Activated naive CD4-positive, alpha-beta T cell treated with anti-CD3 and anti-CD28 coated beads, Interleukin-2, amount 50 U/mL, for 24 hours (primary cell): ENCODE measurements around the gene CLDN22.

Source experiments
- H3K27ac Mint-ChIP-seq: one replicate; pipeline ENCODE4 v1.8.0; 2021; ENCODE audit warnings: mild to moderate bottlenecking, mixed read lengths
- H3K27me3 Mint-ChIP-seq: one replicate; pipeline ENCODE4 v1.8.0; 2021; ENCODE audit warnings: mixed read lengths
- H3K36me3 Mint-ChIP-seq: one replicate; pipeline ENCODE4 v1.8.0; 2021; ENCODE audit warnings: mixed read lengths
- H3K4me1 Mint-ChIP-seq: one replicate; pipeline ENCODE4 v1.8.0; 2021; ENCODE audit warnings: mixed read lengths
- H3K4me3 Mint-ChIP-seq: one replicate; pipeline ENCODE4 v1.8.0; 2021; ENCODE audit warnings: mild to moderate bottlenecking, mixed read lengths
- H3K9me3 Mint-ChIP-seq: one replicate; pipeline ENCODE4 v1.8.0; 2021; ENCODE audit warnings: mixed read lengths

The CLDN22 gene

GRCh38 chr4:183314336-183314735 is 5.7 kb downstream of the CLDN22 start:
- H3K27ac Mint-ChIP-seq: no peak overlapping the region
- H3K4me1 Mint-ChIP-seq: no peaks in the 10 kb centered on the region
- peaks cover 8% of the 10 kb centered on the region for H3K36me3 Mint-ChIP-seq
- no peak overlapping the region for H3K4me3 Mint-ChIP-seq
- no peaks in the 10 kb centered on the region for H3K27me3 Mint-ChIP-seq
- H3K9me3 Mint-ChIP-seq: no peaks in the 10 kb centered on the region

- Mint-ChIP-seq H3K27ac (no peak overlapping the region), H3K27me3 (no peaks in the 10 kb centered on the region), H3K4me3 (no peak overlapping the region), H3K36me3 (peaks cover 6% of the 10 kb centered on the region), H3K9me3 (no peaks in the 10 kb centered on the region), H3K4me1 (no peaks in the 10 kb centered on the region)
Observed at GRCh38 chr4:183312841-183313240, 7.2 kb downstream of the CLDN22 start.

DNA sequence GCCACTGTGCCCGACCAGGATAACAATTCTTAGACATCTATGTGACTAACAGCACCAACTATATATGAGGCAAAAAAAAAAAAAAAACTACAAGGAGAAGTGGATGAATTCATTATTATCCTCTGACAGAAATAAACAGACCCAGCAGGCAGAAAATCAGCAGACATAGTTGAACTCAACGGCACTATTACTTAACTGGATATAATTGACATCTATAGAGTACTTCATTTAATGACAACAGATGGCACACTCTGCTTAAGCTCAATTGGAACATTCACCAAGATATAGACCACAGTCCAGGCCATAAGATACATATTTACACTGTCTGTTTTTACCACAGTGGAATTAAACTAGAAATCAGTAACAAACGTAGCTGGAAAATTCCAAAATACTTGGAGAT is 13.3 kb downstream of the CLDN22 start:
- Mint-ChIP-seq H3K9me3 (no peaks in the 10 kb centered on the region), H3K36me3 (no peaks in the 10 kb centered on the region), H3K4me1 (no peaks in the 10 kb centered on the region), H3K27ac (no peak overlapping the region), H3K27me3 (no peaks in the 10 kb centered on the region), H3K4me3 (no peak overlapping the region)

- Mint-ChIP-seq H3K9me3 (no peaks in the 10 kb centered on the region), H3K4me1 (no peaks in the 10 kb centered on the region), H3K27ac (no peak overlapping the region), H3K4me3 (no peak overlapping the region), H3K27me3 (no peaks in the 10 kb centered on the region), H3K36me3 (peaks cover 1% of the 10 kb centered on the region)
Observed at GRCh38 chr4:183304538-183304937, 15.5 kb downstream of the CLDN22 start.

- H3K9me3 Mint-ChIP-seq: no peaks in the 10 kb centered on the region
- no peak overlapping the region for H3K4me3 Mint-ChIP-seq
Observed at GRCh38 chr4:183304067-183304466, 16.0 kb downstream of the CLDN22 start.

GRCh38 chr4:183303301-183303700 is 16.8 kb downstream of the CLDN22 start:
- Mint-ChIP-seq H3K27ac (no peak overlapping the region), H3K36me3 (peaks cover 2% of the 10 kb centered on the region), H3K27me3 (no peaks in the 10 kb centered on the region), H3K4me3 (no peak overlapping the region), H3K4me1 (no peaks in the 10 kb centered on the region), H3K9me3 (no peaks in the 10 kb centered on the region)

More at GRCh38 chr4:183304067-183304466, 16.0 kb downstream of the CLDN22 start:
- Mint-ChIP-seq H3K27ac (no peak overlapping the region), H3K4me1 (no peaks in the 10 kb centered on the region), H3K36me3 (peaks cover 2% of the 10 kb centered on the region), H3K27me3 (no peaks in the 10 kb centered on the region)

DNA sequence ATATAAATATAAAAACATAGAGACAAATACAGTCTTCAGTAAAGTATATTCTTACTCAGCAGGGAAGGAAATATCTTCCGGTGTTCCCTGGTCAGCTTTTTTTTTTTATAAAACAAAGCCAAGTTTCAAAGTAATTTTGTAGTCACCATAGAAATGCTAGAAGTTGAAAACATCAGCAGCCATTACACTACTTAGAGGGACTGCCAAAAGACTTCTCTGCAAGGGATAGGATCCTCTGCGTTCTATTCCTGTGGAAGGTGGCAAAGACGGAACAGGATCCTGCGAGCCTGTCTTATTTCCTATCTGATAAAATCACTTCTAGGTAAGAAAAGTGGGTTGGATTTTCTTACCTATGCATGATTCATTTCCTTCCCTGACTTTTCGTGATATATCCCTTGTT is 19.4 kb downstream of the CLDN22 start:
- H3K9me3 Mint-ChIP-seq: no peaks in the 10 kb centered on the region
- H3K4me3 Mint-ChIP-seq: no peak overlapping the region
- no peak overlapping the region for H3K27ac Mint-ChIP-seq
- peaks cover 2% of the 10 kb centered on the region for H3K36me3 Mint-ChIP-seq
- H3K27me3 Mint-ChIP-seq: no peaks in the 10 kb centered on the region
- no peaks in the 10 kb centered on the region for H3K4me1 Mint-ChIP-seq

DNA sequence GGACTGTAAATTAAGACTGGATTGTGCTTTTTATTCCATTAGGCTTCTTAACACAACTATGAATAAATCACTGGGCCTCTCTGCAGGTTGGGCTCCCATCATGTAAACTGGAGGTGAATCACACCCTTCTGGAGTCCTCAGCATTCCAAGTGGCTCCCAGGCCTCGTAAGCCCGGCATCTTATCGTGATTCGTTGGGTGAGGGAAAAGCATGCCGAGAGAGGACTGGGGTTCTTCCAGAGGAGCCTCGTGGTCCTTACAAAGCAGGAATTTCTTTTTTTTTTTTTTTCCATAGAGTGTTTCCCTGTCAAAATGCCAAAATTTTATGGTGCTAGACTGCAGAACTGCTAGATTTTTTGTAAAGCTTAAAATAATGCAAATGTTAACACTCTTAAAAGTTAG is 20.0 kb downstream of the CLDN22 start:
- Mint-ChIP-seq H3K27ac (no peak overlapping the region), H3K27me3 (no peaks in the 10 kb centered on the region), H3K4me1 (no peaks in the 10 kb centered on the region), H3K9me3 (no peaks in the 10 kb centered on the region), H3K4me3 (no peak overlapping the region), H3K36me3 (peaks cover 2% of the 10 kb centered on the region)

DNA sequence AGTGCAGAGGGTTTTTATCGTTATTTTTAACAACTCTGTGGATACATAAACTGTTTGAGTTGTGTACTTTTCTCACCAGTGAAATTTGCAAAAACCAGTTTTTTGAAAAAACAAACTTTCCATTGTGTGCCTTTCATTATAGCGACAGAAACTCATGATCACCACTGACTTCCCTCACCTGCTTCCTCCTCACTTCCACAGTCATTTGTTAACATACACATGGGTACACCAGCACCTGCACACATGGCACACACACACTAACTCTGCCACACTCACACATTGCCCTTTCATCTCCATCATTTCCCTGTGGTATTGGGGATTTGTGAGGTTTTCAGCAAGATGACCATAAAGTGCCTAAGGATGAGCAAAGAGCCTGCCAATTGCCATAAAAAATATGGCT is 20.6 kb downstream of the CLDN22 start:
- Mint-ChIP-seq H3K36me3 (peaks cover 3% of the 10 kb centered on the region), H3K4me3 (no peak overlapping the region), H3K4me1 (no peaks in the 10 kb centered on the region), H3K27ac (no peak overlapping the region), H3K9me3 (no peaks in the 10 kb centered on the region), H3K27me3 (no peaks in the 10 kb centered on the region)

DNA sequence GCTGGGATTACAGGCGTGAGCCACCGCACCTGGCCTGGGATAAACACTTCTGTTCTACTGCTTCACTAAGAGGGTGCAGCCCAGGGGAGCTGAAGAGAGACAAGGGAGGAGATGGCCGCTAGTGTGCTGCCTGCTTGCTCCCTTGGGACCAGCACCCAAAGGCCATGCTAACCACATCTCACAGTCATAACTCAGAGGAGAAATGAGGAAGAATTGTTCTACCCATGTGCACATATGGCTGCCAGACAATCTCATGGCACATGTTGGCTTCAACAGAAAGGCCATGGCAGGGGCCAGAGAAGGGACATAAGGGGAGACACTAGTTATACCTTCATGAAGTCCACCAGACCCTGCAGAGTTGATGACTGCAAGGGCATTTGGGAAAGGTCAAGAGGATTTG is 22.4 kb downstream of the CLDN22 start:
- Mint-ChIP-seq H3K9me3 (no peaks in the 10 kb centered on the region), H3K27me3 (no peaks in the 10 kb centered on the region), H3K4me1 (no peaks in the 10 kb centered on the region), H3K4me3 (no peak overlapping the region), H3K27ac (no peak overlapping the region), H3K36me3 (peaks cover 7% of the 10 kb centered on the region)

DNA sequence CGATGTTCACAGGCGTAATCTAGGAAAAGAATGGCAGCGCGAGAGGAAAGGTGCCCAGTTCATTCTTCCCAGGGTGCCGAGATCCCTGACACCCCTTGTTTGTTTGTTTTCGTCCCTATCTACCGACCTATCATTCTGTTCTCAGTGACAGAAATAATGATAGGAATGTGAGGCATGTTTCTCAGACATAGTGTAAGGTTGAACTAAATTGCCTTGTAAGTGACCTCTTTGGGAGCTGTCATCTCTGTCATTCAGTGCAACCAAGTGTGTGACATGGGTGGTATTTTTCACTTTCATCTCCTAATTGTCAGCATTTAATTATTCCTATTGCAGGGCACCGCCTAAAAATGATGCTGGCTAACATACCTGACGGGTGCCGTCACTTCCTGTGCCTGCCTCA is 24.4 kb downstream of the CLDN22 start:
- Mint-ChIP-seq H3K27ac (no peak overlapping the region), H3K27me3 (no peaks in the 10 kb centered on the region)

DNA sequence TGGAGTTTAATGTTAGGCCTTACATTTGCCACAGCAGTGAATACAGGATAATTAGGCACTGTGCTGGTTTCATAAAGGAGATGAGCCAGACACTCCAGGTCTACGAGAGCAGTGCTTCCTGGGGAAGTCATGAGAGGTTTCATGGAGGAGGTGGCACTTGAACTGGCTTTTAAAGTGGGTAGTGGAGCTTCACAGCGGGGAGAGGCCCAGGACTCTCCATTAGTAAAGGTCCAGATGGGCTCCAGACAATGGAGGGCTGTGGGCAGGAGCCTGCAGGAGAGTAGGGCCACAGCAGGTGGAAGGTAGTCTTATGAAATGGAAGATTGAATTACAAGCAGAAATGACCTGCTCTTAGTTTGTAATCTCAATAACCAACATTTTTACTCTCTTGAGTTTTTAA is 29.0 kb downstream of the CLDN22 start:
- no peaks in the 10 kb centered on the region for H3K4me1 Mint-ChIP-seq
- H3K27ac Mint-ChIP-seq: no peak overlapping the region
- H3K4me3 Mint-ChIP-seq: no peak overlapping the region
- H3K27me3 Mint-ChIP-seq: no peaks in the 10 kb centered on the region
- no peaks in the 10 kb centered on the region for H3K9me3 Mint-ChIP-seq
- H3K36me3 Mint-ChIP-seq: peaks cover 10% of the 10 kb centered on the region

More for the DNA sequence above, 24.4 kb downstream of the CLDN22 start:
- H3K36me3 Mint-ChIP-seq: peaks cover 8% of the 10 kb centered on the region
- no peaks in the 10 kb centered on the region for H3K9me3 Mint-ChIP-seq
- H3K4me1 Mint-ChIP-seq: no peaks in the 10 kb centered on the region
- no peak overlapping the region for H3K4me3 Mint-ChIP-seq

GRCh38 chr4:183289688-183290087 is 30.4 kb downstream of the CLDN22 start:
- Mint-ChIP-seq H3K27ac (no peak overlapping the region), H3K9me3 (no peaks in the 10 kb centered on the region)

DNA sequence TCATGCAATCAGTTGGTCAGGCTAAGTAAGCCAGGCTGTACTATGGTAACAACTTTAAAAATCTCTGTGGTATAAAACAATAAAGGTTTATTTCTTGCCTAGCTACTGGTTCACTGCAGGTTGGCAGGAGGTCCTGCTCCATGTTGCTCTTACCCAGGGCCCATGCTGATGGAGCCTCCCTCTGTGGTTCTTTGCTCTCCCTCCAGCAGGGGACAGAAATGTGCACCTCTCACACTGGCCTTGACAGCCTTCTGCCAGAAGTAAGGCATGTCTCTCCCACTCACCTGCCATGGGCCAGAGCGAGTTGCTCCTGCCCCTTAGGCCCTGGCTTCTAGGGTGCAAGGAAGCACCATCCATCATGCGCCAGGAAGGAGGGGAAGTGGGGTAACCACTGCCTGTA is 31.1 kb downstream of the CLDN22 start:
- no peaks in the 10 kb centered on the region for H3K9me3 Mint-ChIP-seq
- H3K27me3 Mint-ChIP-seq: no peaks in the 10 kb centered on the region
- H3K27ac Mint-ChIP-seq: no peak overlapping the region
- H3K36me3 Mint-ChIP-seq: peaks cover 8% of the 10 kb centered on the region
- no peaks in the 10 kb centered on the region for H3K4me1 Mint-ChIP-seq
- H3K4me3 Mint-ChIP-seq: no peak overlapping the region

More at GRCh38 chr4:183289688-183290087, 30.4 kb downstream of the CLDN22 start:
- Mint-ChIP-seq H3K36me3 (peaks cover 12% of the 10 kb centered on the region), H3K4me1 (no peaks in the 10 kb centered on the region), H3K4me3 (no peak overlapping the region), H3K27me3 (no peaks in the 10 kb centered on the region)

DNA sequence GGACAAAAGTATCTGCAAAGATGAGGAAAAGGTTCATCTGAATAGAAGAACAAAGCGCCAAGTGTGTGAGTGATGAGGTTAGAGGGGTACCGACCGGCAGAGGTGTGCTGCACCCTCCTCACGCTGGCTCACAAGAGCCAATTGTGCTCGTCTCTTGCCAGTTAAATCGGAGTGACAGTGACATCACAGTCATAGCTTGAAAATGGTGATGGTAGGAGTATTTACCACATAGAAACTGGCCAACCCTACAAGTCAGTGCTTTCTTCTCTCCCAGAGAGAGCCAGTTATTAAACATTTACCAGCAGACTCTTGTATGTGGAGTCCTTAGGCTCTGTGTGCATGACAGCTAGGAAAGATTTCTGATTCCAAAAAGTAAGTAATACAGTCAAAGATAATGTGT is 32.4 kb downstream of the CLDN22 start:
- Mint-ChIP-seq H3K36me3 (peaks cover 10% of the 10 kb centered on the region), H3K27me3 (no peaks in the 10 kb centered on the region), H3K4me1 (no peaks in the 10 kb centered on the region), H3K9me3 (no peaks in the 10 kb centered on the region), H3K27ac (no peak overlapping the region), H3K4me3 (no peak overlapping the region)

DNA sequence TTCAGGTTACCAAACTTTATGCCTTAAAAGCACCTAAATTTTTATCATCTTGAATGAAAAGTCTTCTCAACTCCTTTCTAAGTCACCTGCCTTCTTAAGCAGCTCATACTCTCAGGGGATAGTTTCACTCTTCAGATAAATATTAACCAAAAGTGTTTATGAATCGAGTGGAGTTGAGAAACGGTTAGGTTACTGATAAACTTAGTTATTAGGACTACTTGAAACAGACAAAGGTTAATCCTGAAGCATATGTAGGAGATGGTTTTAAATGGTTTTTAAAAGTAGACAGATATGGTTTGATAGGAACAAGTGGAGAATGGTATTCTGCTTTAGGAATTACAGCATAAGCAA is 32.8 kb downstream of the CLDN22 start:
- no peaks in the 10 kb centered on the region for H3K27me3 Mint-ChIP-seq
- no peak overlapping the region for H3K27ac Mint-ChIP-seq
- H3K9me3 Mint-ChIP-seq: no peaks in the 10 kb centered on the region
- H3K4me1 Mint-ChIP-seq: no peaks in the 10 kb centered on the region
- peaks cover 10% of the 10 kb centered on the region for H3K36me3 Mint-ChIP-seq
- no peak overlapping the region for H3K4me3 Mint-ChIP-seq

GRCh38 chr4:183286590-183287308 is 33.3 kb downstream of the CLDN22 start:
- no peak overlapping the region for H3K27ac Mint-ChIP-seq

More at GRCh38 chr4:183286590-183287308, 33.3 kb downstream of the CLDN22 start:
- no peaks in the 10 kb centered on the region for H3K4me1 Mint-ChIP-seq
- no peak overlapping the region for H3K4me3 Mint-ChIP-seq
- no peaks in the 10 kb centered on the region for H3K27me3 Mint-ChIP-seq
- peaks cover 12% of the 10 kb centered on the region for H3K36me3 Mint-ChIP-seq
- no peaks in the 10 kb centered on the region for H3K9me3 Mint-ChIP-seq
